Measurements from ENCODE around the gene SLC9A5. TPM values are rescaled to one million over a fixed set of nuclear protein-coding genes. Genes with fewer than 3 reads are reported as not detected.

The SLC9A5 gene
- total RNA-seq, 2 experiments from 2014 or later: 2.7 to 4.2 TPM

GRCh38 chr16:67284699-67285646, 36.2 kb downstream of the SLC9A5 start:
- no peak overlapping the region for H2AFZ ChIP-seq (ENCODE audit: low read length)
- H3K9me3 ChIP-seq (ENCODE audit: low read length): no peaks in the 10 kb centered on the region
- H3K79me2 ChIP-seq (ENCODE audit: insufficient read depth, low read depth, low read length): no peaks in the 10 kb centered on the region
- no peak overlapping the region for H3K27ac ChIP-seq (ENCODE audit: low read depth, low read length, poor library complexity, severe bottlenecking)
- TF ChIP-seq CTCF (conservative IDR thresholded peaks at IDR 0.05; ENCODE audit: low read length): no peak
- no peak for TF ChIP-seq EZH2phosphoT487 (IDR thresholded peaks at IDR 0.05; ENCODE audit: borderline replicate concordance, low read depth, low read length)
- no peaks in the 10 kb centered on the region for H3K9me2 ChIP-seq (ENCODE audit: insufficient read depth, low read length)
- no peaks in the 10 kb centered on the region for H4K20me1 ChIP-seq (ENCODE audit: insufficient read depth, low read length)
- no peaks in the 10 kb centered on the region for H3K36me3 ChIP-seq (ENCODE audit: insufficient read depth, low read length)
- no peak for DNase-seq (ENCODE audit: low spot score)
- H3K4me1 ChIP-seq (ENCODE audit: insufficient read depth, low read length, poor library complexity, severe bottlenecking): no peaks in the 10 kb centered on the region
- ChIA-PET CTCF (ENCODE audit: unreplicated experiment) (interaction anchor here (0.6 kb wide), 1 partner anchor 17 kb away, joined by 3 read pairs; no protein-coding TSS in a partner anchor), POLR2A (interaction anchor here (0.5 kb wide), 1 partner anchor 315 kb away, joined by 6 read pairs; no protein-coding TSS in a partner anchor)
- no peak overlapping the region for H3K4me2 ChIP-seq (ENCODE audit: low read length)
- BruUV-seq (replicated peaks): no TSS peak
- intact Hi-C loops (cut with micrococcal nuclease; ENCODE audit: unreplicated experiment): no loop called here
- no peak overlapping the region for H3K4me3 ChIP-seq (ENCODE audit: low read depth, low read length, poor library complexity, severe bottlenecking)

GRCh38 chr16:67286441-67287235, 37.9 kb downstream of the SLC9A5 start:
- Histone ChIP-seq H3K79me2 (ENCODE audit: insufficient read depth, low read depth, low read length) (no peaks in the 10 kb centered on the region), H3K36me3 (ENCODE audit: insufficient read depth, low read length) (no peaks in the 10 kb centered on the region), H3K9me2 (ENCODE audit: insufficient read depth, low read length) (no peaks in the 10 kb centered on the region), H3K9me3 (ENCODE audit: low read length) (no peaks in the 10 kb centered on the region), H4K20me1 (ENCODE audit: insufficient read depth, low read length) (no peaks in the 10 kb centered on the region), H3K27ac (ENCODE audit: low read depth, low read length, poor library complexity, severe bottlenecking) (no peak overlapping the region), H3K4me2 (ENCODE audit: low read length) (no peak overlapping the region), H2AFZ (ENCODE audit: low read length) (no peak overlapping the region), H3K4me3 (ENCODE audit: low read depth, low read length, poor library complexity, severe bottlenecking) (no peak overlapping the region), H3K4me1 (ENCODE audit: insufficient read depth, low read length, poor library complexity, severe bottlenecking) (no peaks in the 10 kb centered on the region)
- CTCF ChIA-PET (ENCODE audit: unreplicated experiment): no interaction called here
- intact Hi-C loops (cut with micrococcal nuclease; ENCODE audit: unreplicated experiment): no loop called here
- no peak for TF ChIP-seq CTCF (conservative IDR thresholded peaks at IDR 0.05; ENCODE audit: low read length)
- TF ChIP-seq EZH2phosphoT487 (IDR thresholded peaks at IDR 0.05; ENCODE audit: borderline replicate concordance, low read depth, low read length): no peak
- DNase-seq (ENCODE audit: low spot score): no peak
- POLR2A ChIA-PET: no interaction called here
- no TSS peak for BruUV-seq (replicated peaks)

All from OCI-LY7 (cell line).